ENCODE results near the gene OR2V2.

- no peak for TF ChIP-seq CTCF (IDR thresholded peaks at IDR 0.05; ENCODE audit: low read depth, low read length, poor library complexity, severe bottlenecking)
- peak; percentile 0; the same call in 1 of the 2 replicates for TF ChIP-seq EZH2phosphoT487 (IDR thresholded peaks at IDR 0.05; ENCODE audit: borderline replicate concordance, low read length)
These were observed 57.7 kb downstream of the OR2V2 start, which contains the start of gene TRIM7 for GRCh38 chr5:181204826-181205760.

All from DOHH2 (cell line).